HG03025 (cell line): Measurements from ENCODE around the gene AP1G1.

Experiments
- ATAC-seq: cut with Tn5 transposase; IDR thresholded peaks from one replicate; pipeline ENCODE4 v1.9.1; 2021; ENCODE audit warnings: mild to moderate bottlenecking, moderate library complexity; ENCODE audit not compliant: unreplicated experiment, low FRiP score

The AP1G1 gene

GRCh38 chr16:71762186-71762585 lies 46.4 kb downstream of the AP1G1 start:
- no peak for ATAC-seq

DNA sequence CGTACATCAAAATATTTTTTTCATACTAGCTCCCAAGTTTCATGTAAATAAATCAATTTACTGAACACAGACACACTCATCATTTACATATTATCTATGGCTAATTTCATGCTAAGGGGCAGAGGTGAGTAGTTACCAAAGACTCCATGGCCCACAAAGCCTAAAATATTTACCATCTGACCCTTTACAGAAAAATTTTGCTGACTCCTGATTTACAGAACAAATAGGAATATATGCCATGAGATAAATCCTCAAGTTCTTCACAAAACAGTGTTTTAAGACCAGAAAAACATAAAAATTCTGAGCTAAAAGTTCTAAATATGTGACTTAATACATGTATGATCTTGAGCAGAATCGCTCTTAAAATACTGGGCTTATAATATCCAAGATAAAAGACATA lies 47.5 kb downstream of the AP1G1 start:
- no peak for ATAC-seq

DNA sequence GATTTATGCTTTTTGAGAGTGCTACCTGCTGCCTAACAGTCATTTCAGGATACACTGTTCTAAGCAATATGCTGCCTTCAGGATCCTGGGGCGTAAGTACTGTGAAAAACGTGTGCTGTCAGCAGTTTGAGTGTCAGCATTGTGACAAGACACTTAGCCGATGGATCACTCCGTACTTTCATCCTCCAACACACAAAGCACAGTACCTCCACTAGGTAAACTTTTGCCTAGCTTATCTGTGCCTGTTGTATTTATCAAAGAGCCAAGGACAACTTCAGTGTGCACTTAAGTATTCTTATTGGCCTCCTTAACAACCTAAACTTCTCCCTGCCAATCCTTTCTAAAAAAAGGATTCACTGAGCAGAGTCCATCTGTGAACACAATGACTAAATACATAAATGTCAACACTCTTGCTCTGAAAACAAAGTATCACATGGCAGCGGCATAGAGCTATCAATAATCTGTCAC lies 50.3 kb downstream of the AP1G1 start:
- no peak for ATAC-seq

DNA sequence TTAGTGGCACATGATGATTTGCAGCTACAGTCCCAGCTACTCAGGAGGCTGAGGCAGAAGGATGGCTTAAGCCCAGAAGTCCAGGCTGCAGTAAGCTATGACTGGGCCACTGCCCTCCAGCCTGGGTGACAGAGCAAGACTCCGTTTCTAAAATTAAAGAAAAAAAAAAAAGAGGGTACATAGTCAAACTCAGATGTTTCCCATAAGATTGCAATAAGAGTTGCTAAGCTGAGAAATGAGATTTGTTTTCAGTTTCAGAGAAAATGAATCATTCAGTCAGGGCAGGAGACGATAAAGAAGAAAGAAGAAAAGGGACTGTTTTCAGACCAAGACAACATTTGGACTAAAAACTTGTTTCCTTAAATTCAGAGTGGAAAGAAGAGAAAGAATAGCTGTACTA lies 54.0 kb downstream of the AP1G1 start:
- ATAC-seq = no peak

- ATAC-seq = no peak
Measured at GRCh38 chr16:71754108-71754507, 54.5 kb downstream of the AP1G1 start.

GRCh38 chr16:71748226-71748625 lies 60.4 kb downstream of the AP1G1 start:
- no peak for ATAC-seq

DNA sequence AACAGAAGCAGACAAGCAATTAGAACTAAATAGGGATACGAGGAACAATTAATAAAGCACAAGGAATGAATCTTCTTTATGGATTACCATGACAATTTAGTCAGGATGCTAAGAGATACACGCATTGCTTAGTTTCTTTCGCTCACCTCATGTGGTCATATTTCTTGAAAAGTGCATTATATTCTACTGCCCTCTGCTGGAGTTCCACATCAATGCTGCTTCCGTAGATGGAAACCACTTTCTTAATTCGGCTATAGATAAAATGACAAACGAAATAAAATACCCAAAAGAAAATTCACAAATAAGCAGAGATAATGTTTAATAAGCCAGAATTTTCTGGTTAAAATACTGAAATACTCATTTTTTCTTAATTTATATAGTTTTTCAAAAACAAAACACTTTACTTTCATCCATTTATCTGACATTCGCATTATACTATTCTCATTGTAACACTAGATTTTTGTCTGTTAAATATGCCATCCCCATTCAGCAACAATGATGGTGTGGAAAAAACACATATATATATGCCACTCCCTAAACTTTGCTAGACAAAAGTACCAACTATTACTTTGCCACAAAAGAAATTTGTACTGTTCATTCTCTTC lies 62.1 kb downstream of the AP1G1 start:
- ATAC-seq = no peak

DNA sequence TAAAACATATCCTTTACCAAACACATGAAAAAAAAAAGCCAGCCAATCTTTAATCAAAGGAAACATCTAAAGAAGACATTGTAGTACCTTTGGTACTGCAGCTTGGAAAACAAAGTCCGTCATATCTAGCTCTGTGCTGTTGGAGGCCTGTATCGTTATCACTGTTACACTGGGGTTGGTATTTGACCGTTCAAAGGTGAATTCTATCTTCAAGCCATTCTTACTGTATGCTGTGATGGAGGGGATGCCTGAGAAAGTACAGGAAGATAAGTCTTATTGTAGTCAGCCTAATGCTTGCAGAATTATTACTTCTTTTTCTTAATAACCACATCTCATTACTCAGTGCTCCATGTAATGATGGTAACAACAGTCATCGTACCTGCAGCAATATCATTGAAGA lies 69.8 kb downstream of the AP1G1 start:
- ATAC-seq = no peak

GRCh38 chr16:71737501-71737900 lies 71.1 kb downstream of the AP1G1 start:
- ATAC-seq = no peak

DNA sequence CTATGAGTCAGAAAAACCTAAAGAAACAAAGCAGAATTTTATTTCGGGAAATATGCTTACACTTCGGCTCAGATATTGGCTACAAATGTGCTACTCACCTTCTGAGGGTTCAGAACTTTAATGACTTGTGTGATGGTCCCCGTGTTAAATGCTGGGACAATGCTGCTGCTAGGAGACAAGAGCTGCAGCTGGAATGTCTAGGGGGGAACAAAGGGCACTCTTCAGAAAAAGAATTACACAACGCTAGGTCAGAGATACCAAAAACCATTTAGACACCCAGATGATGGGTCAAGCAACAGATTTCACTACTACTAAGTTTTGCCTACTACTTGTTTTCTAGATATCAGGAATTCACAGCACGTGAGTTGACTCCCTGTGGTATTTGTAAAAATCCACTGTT lies 74.1 kb downstream of the AP1G1 start:
- ATAC-seq = no peak

GRCh38 chr16:71732587-71732986 lies 76.0 kb downstream of the AP1G1 start:
- ATAC-seq = no peak

GRCh38 chr16:71727551-71728324 lies 80.9 kb downstream of the AP1G1 start:
- ATAC-seq = no peak

DNA sequence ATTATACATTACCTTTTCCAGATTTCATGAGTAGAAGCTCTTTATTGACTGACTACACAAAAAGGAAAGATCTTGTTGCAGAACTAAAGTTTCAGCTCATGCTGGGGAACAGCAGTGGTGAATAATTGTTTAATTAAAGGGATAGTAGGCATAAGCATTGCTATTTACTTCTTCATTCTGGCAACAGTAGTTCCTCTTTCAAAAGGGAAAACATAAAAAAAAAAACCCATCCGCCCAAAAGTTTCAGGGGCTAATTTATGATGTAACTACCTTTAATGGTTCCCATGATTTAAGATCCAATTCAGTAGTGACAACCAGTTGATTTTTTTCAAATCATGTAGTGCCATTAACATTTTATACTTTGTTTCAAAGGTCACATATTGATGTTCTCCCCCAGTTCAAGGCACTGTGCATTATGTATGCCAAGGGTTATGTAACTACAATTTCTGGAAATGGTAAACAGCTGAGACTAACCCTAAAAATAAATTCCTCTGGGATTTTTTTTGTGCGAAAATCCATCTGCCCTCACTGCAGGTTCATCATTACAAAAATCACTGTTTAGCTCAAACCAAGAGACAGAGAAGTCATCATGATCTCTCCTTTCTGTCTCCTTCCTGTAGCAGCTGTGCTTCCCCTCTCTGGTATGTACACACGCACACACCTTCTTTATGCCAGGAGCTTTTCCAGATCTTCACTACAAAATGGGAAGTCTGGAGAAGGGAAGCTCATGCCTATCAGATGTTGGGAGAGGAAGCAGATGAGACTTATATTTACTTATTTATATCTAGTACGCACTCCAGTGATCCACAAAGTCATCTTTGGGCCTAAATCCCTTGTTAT lies 81.9 kb downstream of the AP1G1 start:
- no peak for ATAC-seq

DNA sequence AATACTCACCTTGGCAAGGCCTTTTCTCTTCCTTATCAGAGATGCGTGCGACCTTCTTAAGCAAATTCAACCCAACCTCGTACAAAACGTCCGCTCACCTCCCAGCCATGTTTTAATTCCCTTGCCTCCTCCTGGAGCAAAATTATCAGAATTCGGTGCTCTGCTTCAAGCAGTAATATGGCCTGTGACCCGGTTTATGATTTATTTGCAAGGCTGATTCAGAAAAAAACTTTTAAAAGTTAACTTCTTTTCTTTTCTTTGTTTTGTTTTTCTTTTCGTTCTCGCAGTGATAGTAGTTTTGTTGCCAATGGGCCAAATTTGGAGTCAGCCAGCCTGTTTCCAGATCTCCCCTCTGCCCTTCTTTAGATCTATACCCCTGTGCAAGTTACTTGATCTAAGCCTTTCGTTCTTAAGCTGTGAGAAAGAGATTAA lies 84.3 kb downstream of the AP1G1 start, which contains the start of gene PHLPP2:
TSS of gene PHLPP2 (minus strand) at position 382 of the 432 bp plus-strand sequence. CDS start 9,906 bp downstream, outside the sequence.
- ATAC-seq = no peak

- peak; percentile 72 for ATAC-seq
Measured at GRCh38 chr16:71723537-71724319, 84.9 kb downstream of the AP1G1 start.

GRCh38 chr16:71722801-71723536 lies 85.7 kb downstream of the AP1G1 start:
- ATAC-seq = peak; percentile 26

- ATAC-seq = no peak
Measured at GRCh38 chr16:71721066-71721740, 87.4 kb downstream of the AP1G1 start.

GRCh38 chr16:71712501-71712900 lies 96.1 kb downstream of the AP1G1 start:
- ATAC-seq = no peak

GRCh38 chr16:71711789-71712188 lies 96.8 kb downstream of the AP1G1 start:
- ATAC-seq = no peak
